Tibial artery (tissue), 4 donors: ENCODE data around the gene WFS1.

Source experiments
- DNase-seq, 2 donors: peaks; one replicate each; pipeline ENCODE4 v3.0.0-alpha.2; 2019
- H3K27ac ChIP-seq, 2 donors: fragments of 200-600 bp; sonication (generic) in 1 of 2; 1 replicate in 1 of 2; 2 replicates in 1 of 2; pipeline ENCODE4 v1.5.1; 2018 to 2019; ENCODE audit warnings: mild to moderate bottlenecking in 1 of 2
- H3K27me3 ChIP-seq, 2 donors: fragments of 200-600 bp; sonication (generic) in 1 of 2; one replicate each; pipeline versions ENCODE4 v1.5.1 to v1.6.0; 2016 to 2019
- H3K36me3 ChIP-seq, 3 donors: fragments of 200-600 bp; sonication (generic) in 2 of 3; one replicate each; pipeline ENCODE4 v1.5.1; 2016 to 2019; ENCODE audit warnings: mild to moderate bottlenecking in 2 of 3
- H3K4me1 ChIP-seq, 4 donors: fragments of 200-600 bp; sonication (generic) in 2 of 4; 1 replicate in 3 of 4; 2 replicates in 1 of 4; pipeline ENCODE4 v1.5.1; 2016 to 2019
- H3K4me3 ChIP-seq, 2 donors: fragments of 200-600 bp; sonication (generic) in 1 of 2; 1 replicate in 1 of 2; 2 replicates in 1 of 2; pipeline ENCODE4 v1.5.1; 2018 to 2019; ENCODE audit warnings: mild to moderate bottlenecking in 2 of 2
- H3K9me3 ChIP-seq, 3 donors: fragments of 200-600 bp; sonication (generic) in 1 of 3; one replicate each; pipeline ENCODE4 v1.5.1; 2016 to 2019
- CTCF ChIP-seq, 2 experiments: fragments of 200-600 bp in 1 of 2; fragments of 450-650 bp in 1 of 2; IDR thresholded peaks; one replicate each; pipeline ENCODE4 v1.5.1; 2017 to 2019; ENCODE audit warnings: antibody characterized with exemption in 2 of 2, mild to moderate bottlenecking in 1 of 2, moderate library complexity in 1 of 2
- intact Hi-C: fragments of 100-400 bp; cut with DNase I; formaldehyde crosslinking; loops from one replicate; pipeline ENCODE4 v1.15.0; 2023; ENCODE audit warnings: low total_unique reads

Gene WFS1

GRCh38 chr4:6258026-6258360 is 11.7 kb upstream of the WFS1 start:
- Histone ChIP-seq H3K27me3 (peaks cover 0 to 47% of the 10 kb centered on the region in 2 donors), H3K4me3 (no peak overlapping the region), H3K9me3 (no peaks in the 10 kb centered on the region), H3K36me3 (no peaks in the 10 kb centered on the region), H3K27ac (no peak overlapping the region), H3K4me1 (no peaks in the 10 kb centered on the region)
- DNase-seq, result no peak
- TF ChIP-seq CTCF (IDR thresholded peaks at IDR 0.05), result no peak
- intact Hi-C loops, result no loop called here

- TF ChIP-seq CTCF (IDR thresholded peaks at IDR 0.05), result no peak
- intact Hi-C loops, result no loop called here
- no peak for DNase-seq
Observed at GRCh38 chr4:6258741-6259140, 10.9 kb upstream of the WFS1 start.

GRCh38 chr4:6259886-6260285 is 9.8 kb upstream of the WFS1 start:
- intact Hi-C loops, result loop anchor here (2.0 to 10.0 kb wide), 2 partner anchors 69 to 315 kb away; partner anchors contain the start of gene MAN2B2
- no peaks in the 10 kb centered on the region for H3K9me3 ChIP-seq
- DNase-seq, result no peak
- no peaks in the 10 kb centered on the region for H3K4me1 ChIP-seq
- H3K36me3 ChIP-seq, result no peaks in the 10 kb centered on the region
- no peak overlapping the region for H3K4me3 ChIP-seq
- TF ChIP-seq CTCF (IDR thresholded peaks at IDR 0.05), result no peak
- peaks cover 0 to 44% of the 10 kb centered on the region in 2 donors for H3K27me3 ChIP-seq
- H3K27ac ChIP-seq, result no peak overlapping the region

More at GRCh38 chr4:6258741-6259140, 10.9 kb upstream of the WFS1 start:
- Histone ChIP-seq H3K4me3 (no peak overlapping the region), H3K27me3 (peaks cover 0 to 44% of the 10 kb centered on the region in 2 donors), H3K4me1 (no peaks in the 10 kb centered on the region), H3K9me3 (no peaks in the 10 kb centered on the region), H3K27ac (no peak overlapping the region), H3K36me3 (no peaks in the 10 kb centered on the region)

- no peak for DNase-seq
- H3K36me3 ChIP-seq, result no peaks in the 10 kb centered on the region
- TF ChIP-seq CTCF (IDR thresholded peaks at IDR 0.05), result no peak
- H3K9me3 ChIP-seq, result no peaks in the 10 kb centered on the region
- intact Hi-C loops, result loop anchor here (10.0 kb wide), 1 partner anchor 313 kb away; the partner anchor contains the start of gene MAN2B2
- H3K4me1 ChIP-seq, result no peaks in the 10 kb centered on the region
- H3K27ac ChIP-seq, result no peak overlapping the region
- peaks cover 0 to 30% of the 10 kb centered on the region in 2 donors for H3K27me3 ChIP-seq
- no peak overlapping the region for H3K4me3 ChIP-seq
Observed at GRCh38 chr4:6262176-6262575, 7.5 kb upstream of the WFS1 start.

GRCh38 chr4:6262847-6263487 is 6.7 kb upstream of the WFS1 start:
- Histone ChIP-seq H3K36me3 (no peaks in the 10 kb centered on the region), H3K27me3 (peaks cover 0 to 24% of the 10 kb centered on the region in 2 donors), H3K4me3 (no peak overlapping the region), H3K27ac (no peak overlapping the region), H3K9me3 (no peaks in the 10 kb centered on the region), H3K4me1 (no peaks in the 10 kb centered on the region)
- DNase-seq, result no peak
- intact Hi-C loops, result loop anchor here (10.0 kb wide), 1 partner anchor 312 kb away; the partner anchor contains the start of gene MAN2B2
- TF ChIP-seq CTCF (IDR thresholded peaks at IDR 0.05), result no peak
